H9 (cell line): ENCODE data around the gene PRSS21. TPM values are rescaled to one million over a fixed set of nuclear protein-coding genes. Genes with fewer than 3 reads are reported as not detected.

Experiments used
- DNase-seq: peaks from one replicate; pipeline ENCODE4 v3.0.0-alpha.2; 2017
- H2AFZ ChIP-seq: one replicate; pipeline ENCODE4 v1.6.1; 2013; ENCODE audit warnings: mild to moderate bottlenecking, low read length, control low read depth, moderate library complexity
- H2AK5ac ChIP-seq: 2 replicates; pipeline ENCODE4 v1.6.1; 2013; ENCODE audit warnings: low read length, control low read depth, mixed read lengths; ENCODE audit not compliant: insufficient read length
- H2BK120ac ChIP-seq: one replicate; pipeline ENCODE4 v1.6.1; 2013; ENCODE audit warnings: low read depth, mild to moderate bottlenecking, low read length, control low read depth, inconsistent platforms; ENCODE audit not compliant: poor library complexity, severe bottlenecking
- H2BK12ac ChIP-seq: 2 replicates; pipeline ENCODE4 v1.6.1; 2013; ENCODE audit warnings: low read length, control low read depth, mixed read lengths, low read depth; ENCODE audit not compliant: insufficient read length
- H2BK15ac ChIP-seq: 2 replicates; pipeline ENCODE4 v1.6.1; 2013; ENCODE audit warnings: low read depth, low read length, control low read depth
- H2BK20ac ChIP-seq: one replicate; pipeline ENCODE4 v1.6.1; 2013; ENCODE audit warnings: low read depth, mild to moderate bottlenecking, low read length, control low read depth, inconsistent platforms; ENCODE audit not compliant: poor library complexity, severe bottlenecking
- H2BK5ac ChIP-seq: 2 replicates; pipeline ENCODE4 v1.6.1; 2013; ENCODE audit warnings: low read length, control low read depth, mixed read lengths; ENCODE audit not compliant: insufficient read length
- H3K14ac ChIP-seq: 2 replicates; pipeline ENCODE4 v1.6.1; 2013; ENCODE audit warnings: low read length, control low read depth; ENCODE audit not compliant: insufficient read depth
- H3K18ac ChIP-seq: 2 replicates; pipeline ENCODE4 v1.6.1; 2013; ENCODE audit warnings: low read depth, mild to moderate bottlenecking, mixed read lengths, low read length, control low read depth; ENCODE audit not compliant: insufficient read length
- H3K23ac ChIP-seq: 2 replicates; pipeline ENCODE4 v1.6.1; 2013; ENCODE audit warnings: low read length, control low read depth, mixed read lengths, low read depth; ENCODE audit not compliant: insufficient read length
- H3K23me2 ChIP-seq: 2 replicates; pipeline ENCODE4 v1.6.1; 2013; ENCODE audit warnings: low read depth, mild to moderate bottlenecking, mixed read lengths, low read length, control low read depth; ENCODE audit not compliant: insufficient read length, poor library complexity, severe bottlenecking
- H3K27ac ChIP-seq: 2 replicates; pipeline ENCODE4 v1.5.1; 2013; ENCODE audit warnings: low read length, control low read depth, mixed read lengths, low read depth; ENCODE audit not compliant: insufficient read length
- H3K27me3 ChIP-seq: 2 replicates; pipeline ENCODE4 v1.6.1; 2013; ENCODE audit warnings: low read length, control low read depth, inconsistent platforms; ENCODE audit not compliant: insufficient read depth
- H3K4ac ChIP-seq: 2 replicates; pipeline ENCODE4 v1.6.1; 2013; ENCODE audit warnings: low read depth, mild to moderate bottlenecking, control low read depth, inconsistent platforms, low read length, moderate library complexity
- H3K4me1 ChIP-seq: 2 replicates; pipeline ENCODE4 v1.6.1; 2013; ENCODE audit warnings: low read length, control low read depth, inconsistent platforms; ENCODE audit not compliant: insufficient read depth
- H3K4me2 ChIP-seq: 2 replicates; pipeline ENCODE4 v1.6.1; 2013; ENCODE audit warnings: low read length, control low read depth, mixed read lengths; ENCODE audit not compliant: insufficient read length, insufficient read depth
- H3K56ac ChIP-seq: 2 replicates; pipeline ENCODE4 v1.6.1; 2013; ENCODE audit warnings: low read depth, mild to moderate bottlenecking, mixed read lengths, low read length, control low read depth; ENCODE audit not compliant: insufficient read length
- H3K79me1 ChIP-seq: 2 replicates; pipeline ENCODE4 v1.6.1; 2013; ENCODE audit warnings: low read depth, mild to moderate bottlenecking, moderate library complexity, low read length, control low read depth, inconsistent platforms; ENCODE audit not compliant: insufficient read depth, poor library complexity, severe bottlenecking
- H3K79me2 ChIP-seq: 2 replicates; pipeline ENCODE4 v1.6.1; 2013; ENCODE audit warnings: low read length, control low read depth, inconsistent platforms; ENCODE audit not compliant: insufficient read depth
- H3K9ac ChIP-seq: 2 replicates; pipeline ENCODE4 v1.6.1; 2013; ENCODE audit warnings: low read length, control low read depth, mixed read lengths; ENCODE audit not compliant: insufficient read length; ENCODE audit errors: extremely low read depth
- H3K9me3 ChIP-seq: one replicate; pipeline ENCODE4 v1.6.1; 2013; ENCODE audit warnings: low read depth, low read length, inconsistent platforms; ENCODE audit not compliant: control insufficient read depth
- H3T11ph ChIP-seq: one replicate; pipeline ENCODE4 v1.6.1; 2013; ENCODE audit warnings: mild to moderate bottlenecking, low read length, control low read depth, inconsistent platforms
- H4K20me1 ChIP-seq: one replicate; pipeline ENCODE4 v1.6.1; 2013; ENCODE audit not compliant: control insufficient read depth, insufficient read length, insufficient read depth
- H4K5ac ChIP-seq: 2 replicates; pipeline ENCODE4 v1.6.1; 2013; ENCODE audit warnings: low read depth, mild to moderate bottlenecking, mixed read lengths, low read length, control low read depth; ENCODE audit not compliant: insufficient read length
- H4K8ac ChIP-seq: replicated peaks from 2 replicates; pipeline ENCODE4 v1.6.1; 2013; ENCODE audit warnings: low read length, control low read depth, mixed read lengths, low read depth; ENCODE audit not compliant: insufficient read length
- H4K91ac ChIP-seq: 2 replicates; pipeline ENCODE4 v1.6.1; 2013; ENCODE audit warnings: low read depth, mild to moderate bottlenecking, moderate library complexity, mixed read lengths, low read length, control low read depth; ENCODE audit not compliant: insufficient read length
- H3K27ac Mint-ChIP-seq, 3 experiments: 2 replicates in 2 of 3; 3 replicates in 1 of 3; pipeline ENCODE4 v1.8.0; 2020 to 2021; ENCODE audit warnings: mixed read lengths in 3 of 3, mild to moderate bottlenecking in 1 of 3, moderate library complexity in 1 of 3
- H3K27me3 Mint-ChIP-seq: 2 replicates; pipeline ENCODE4 v1.8.0; 2021; ENCODE audit warnings: low read depth, mild to moderate bottlenecking, moderate library complexity, mixed read lengths
- H3K36me3 Mint-ChIP-seq, 3 experiments: 2 replicates in 2 of 3; 3 replicates in 1 of 3; pipeline ENCODE4 v1.8.0; 2020 to 2021; ENCODE audit warnings: low read depth in 3 of 3, mixed read lengths in 3 of 3; ENCODE audit not compliant: insufficient read depth in 1 of 3
- H3K4me1 Mint-ChIP-seq, 2 experiments: 2 replicates each; pipeline ENCODE4 v1.8.0; 2020; ENCODE audit warnings: mixed read lengths in 2 of 2
- H3K4me3 Mint-ChIP-seq, 2 experiments: 2 replicates in 1 of 2; 3 replicates in 1 of 2; pipeline ENCODE4 v1.8.0; 2020 to 2021; ENCODE audit warnings: mild to moderate bottlenecking in 2 of 2, mixed read lengths in 2 of 2, moderate library complexity in 1 of 2
- H3K9me3 Mint-ChIP-seq, 2 experiments: 2 replicates in 1 of 2; 3 replicates in 1 of 2; pipeline ENCODE4 v1.8.0; 2020; ENCODE audit warnings: mild to moderate bottlenecking in 2 of 2, mixed read lengths in 2 of 2, moderate library complexity in 1 of 2
- CTCF ChIP-seq: fragments of 200-600 bp; sonication (generic); conservative IDR thresholded peaks from 3 replicates; pipeline ENCODE4 v1.8.0; 2021; ENCODE audit warnings: antibody characterized with exemption, mild to moderate bottlenecking
- WGBS: extraction: QIAGEN DNeasy Blood & Tissue Kit; methylation state at CpG from one replicate; pipeline ENCODE4 v1.1.7; 2013; ENCODE audit warnings: missing lambda C conversion rate, low lambda C conversion rate, mixed read lengths; ENCODE audit not compliant: insufficient read length; ENCODE audit errors: extremely low coverage; 5-methylcytosine and 5-hydroxymethylcytosine counted together
- total RNA-seq: library from RNA; stranded (reverse); gene quantifications from 2 replicates; pipeline ENCODE4 v1.2.1, GENCODE V29; 2021

Gene PRSS21
- total RNA-seq, 1 experiment from 2014 or later, result not detected

- Histone ChIP-seq H3K79me1 (no peaks in the 10 kb centered on the region), H2BK15ac (no peak overlapping the region), H3T11ph (no peak overlapping the region), H3K4me2 (no peak overlapping the region), H2BK20ac (no peak overlapping the region), H3K4me1 (no peaks in the 10 kb centered on the region), H4K8ac (no peak overlapping the region), H4K91ac (no peak overlapping the region), H2BK120ac (no peak overlapping the region), H4K5ac (no peak overlapping the region), H4K20me1 (no peaks in the 10 kb centered on the region), H3K4ac (no peak overlapping the region), H2AFZ (no peak overlapping the region), H3K23ac (no peak overlapping the region), H3K79me2 (no peaks in the 10 kb centered on the region), H2BK12ac (no peak overlapping the region), H3K18ac (no peak overlapping the region), H3K9me3 (no peaks in the 10 kb centered on the region), H3K9ac (no peak overlapping the region), H3K56ac (no peak overlapping the region), H3K14ac (no peak overlapping the region), H2AK5ac (no peak overlapping the region), H3K27me3 (no peaks in the 10 kb centered on the region), H3K27ac (no peak overlapping the region), H2BK5ac (no peak overlapping the region), H3K23me2 (no peaks in the 10 kb centered on the region)
- no peaks in the 10 kb centered on the region for H3K4me1 Mint-ChIP-seq
- WGBS, result no CpG with 5 or more reads among the region's 10 CpGs
- no peak for TF ChIP-seq CTCF
- no peak for DNase-seq
- H3K9me3 Mint-ChIP-seq, result no peaks in the 10 kb centered on the region
- H3K4me3 Mint-ChIP-seq, result no peak overlapping the region; a peak in 1 of 5 replicates
- H3K27ac Mint-ChIP-seq, result no peak overlapping the region
- no peaks in the 10 kb centered on the region; a peak in 1 of 7 replicates for H3K36me3 Mint-ChIP-seq
- H3K27me3 Mint-ChIP-seq, result no peaks in the 10 kb centered on the region
Observed at GRCh38 chr16:2824626-2825025, 7.6 kb downstream of the PRSS21 start.
